Measurements from ENCODE around the gene HTR2B. TPM values are rescaled to one million over a fixed set of nuclear protein-coding genes. Genes with fewer than 3 reads are reported as not detected.

Gene HTR2B
- total and polyA plus RNA-seq, 10 donors, result 0.14 to 1.3 (median 0.51) TPM; not detected in 1

GRCh38 chr2:231160701-231161100 is 35.9 kb upstream of the HTR2B start:
- Histone ChIP-seq H3K9me3 (no peaks in the 10 kb centered on the region), H3K27me3 (replicated peaks in 1 of 7) (no peaks in the 10 kb centered on the region), H3K4me1 (peaks cover 0 to 22% (median 8%) of the 10 kb centered on the region in 6 donors), H3K4me3 (no peak overlapping the region), H3K27ac (peak overlapping the region in 3 of 8 donors; percentile 46 to 56 (median 52)), H3K36me3 (peaks cover 0 to 80% (median 14%) of the 10 kb centered on the region in 6 donors)
- WGBS, 5 donors, result 95 to 99% (median 97%) methylated on average over 5 of the region's 5 CpGs
- no peak for TF ChIP-seq POLR2A (IDR thresholded peaks at IDR 0.05)
- no peak for TF ChIP-seq POLR2AphosphoS5 (IDR thresholded peaks at IDR 0.05)
- TF ChIP-seq, protein P1, sequence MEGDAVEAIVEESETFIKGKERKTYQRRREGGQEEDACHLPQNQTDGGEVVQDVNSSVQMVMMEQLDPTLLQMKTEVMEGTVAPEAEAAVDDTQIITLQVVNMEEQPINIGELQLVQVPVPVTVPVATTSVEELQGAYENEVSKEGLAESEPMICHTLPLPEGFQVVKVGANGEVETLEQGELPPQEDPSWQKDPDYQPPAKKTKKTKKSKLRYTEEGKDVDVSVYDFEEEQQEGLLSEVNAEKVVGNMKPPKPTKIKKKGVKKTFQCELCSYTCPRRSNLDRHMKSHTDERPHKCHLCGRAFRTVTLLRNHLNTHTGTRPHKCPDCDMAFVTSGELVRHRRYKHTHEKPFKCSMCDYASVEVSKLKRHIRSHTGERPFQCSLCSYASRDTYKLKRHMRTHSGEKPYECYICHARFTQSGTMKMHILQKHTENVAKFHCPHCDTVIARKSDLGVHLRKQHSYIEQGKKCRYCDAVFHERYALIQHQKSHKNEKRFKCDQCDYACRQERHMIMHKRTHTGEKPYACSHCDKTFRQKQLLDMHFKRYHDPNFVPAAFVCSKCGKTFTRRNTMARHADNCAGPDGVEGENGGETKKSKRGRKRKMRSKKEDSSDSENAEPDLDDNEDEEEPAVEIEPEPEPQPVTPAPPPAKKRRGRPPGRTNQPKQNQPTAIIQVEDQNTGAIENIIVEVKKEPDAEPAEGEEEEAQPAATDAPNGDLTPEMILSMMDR (IDR thresholded peaks at IDR 0.05 in 8 of 11, conservative IDR thresholded peaks at IDR 0.05 in 3 of 11), result no peak
- DNase-seq, result no peak
- intact Hi-C loops (cut with DNase I; ENCODE audit: low total_unique reads), result no loop called here

GRCh38 chr2:231159306-231159705 is 34.5 kb upstream of the HTR2B start:
- TF ChIP-seq POLR2A (IDR thresholded peaks at IDR 0.05), result no peak
- Histone ChIP-seq H3K9me3 (no peaks in the 10 kb centered on the region), H3K27me3 (replicated peaks in 1 of 7) (no peaks in the 10 kb centered on the region), H3K27ac (peak overlapping the region in 1 of 8 donors; percentile 2), H3K36me3 (peaks cover 0 to 78% (median 16%) of the 10 kb centered on the region in 6 donors), H3K4me1 (peaks cover 0 to 22% (median 8%) of the 10 kb centered on the region in 6 donors), H3K4me3 (no peak overlapping the region)
- intact Hi-C loops (cut with DNase I; ENCODE audit: low total_unique reads), result no loop called here
- DNase-seq, result no peak

DNA sequence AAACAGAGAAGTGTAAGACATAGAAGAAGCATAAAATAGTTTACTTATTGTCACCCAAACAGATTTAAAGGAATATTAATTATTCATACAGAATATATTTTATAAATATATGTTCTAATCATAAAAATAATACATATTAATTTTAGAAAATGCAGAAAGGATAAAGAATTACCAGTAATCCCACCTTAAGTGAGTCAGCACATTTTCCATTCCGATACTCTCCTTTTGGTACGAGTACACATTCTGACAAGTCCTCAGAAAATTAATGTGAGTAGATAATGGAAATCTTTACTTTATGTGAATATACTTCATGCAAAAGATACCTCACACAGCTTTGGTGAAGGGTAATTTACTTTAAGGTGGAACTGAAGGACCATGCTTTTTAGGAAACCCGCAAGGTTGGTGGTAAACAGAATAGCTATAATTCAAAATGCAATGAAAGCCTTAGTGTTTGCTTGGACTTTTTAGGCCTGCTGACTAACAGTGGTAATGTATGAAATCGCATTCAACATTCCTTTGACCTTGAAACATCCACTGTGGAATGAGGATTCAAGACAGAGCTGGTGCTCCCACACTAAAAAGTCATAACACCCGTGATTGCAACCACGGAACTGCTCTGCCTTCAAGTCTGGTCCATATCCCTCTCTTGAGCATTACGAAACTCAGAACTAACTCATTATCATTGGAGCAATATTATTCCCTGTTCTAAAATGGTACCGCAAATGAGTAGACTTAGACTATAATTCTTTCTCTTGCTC is 28.1 kb upstream of the HTR2B start:
- intact Hi-C loops (cut with DNase I; ENCODE audit: low total_unique reads), result no loop called here
- no peak overlapping the region for H3K4me3 ChIP-seq
- no peak for DNase-seq
- no peaks in the 10 kb centered on the region for H3K4me1 ChIP-seq
- no peaks in the 10 kb centered on the region for H3K27me3 ChIP-seq (replicated peaks in 1 of 7)
- H3K27ac ChIP-seq, result no peak overlapping the region
- TF ChIP-seq POLR2AphosphoS5 (IDR thresholded peaks at IDR 0.05), result no peak
- TF ChIP-seq POLR2A (IDR thresholded peaks at IDR 0.05), result no peak
- TF ChIP-seq, protein P1 (IDR thresholded peaks at IDR 0.05 in 8 of 11, conservative IDR thresholded peaks at IDR 0.05 in 3 of 11), result no peak
- peaks cover 0 to 89% (median 39%) of the 10 kb centered on the region in 6 donors for H3K36me3 ChIP-seq
- H3K9me3 ChIP-seq, result no peaks in the 10 kb centered on the region
- 89 to 95% (median 95%) methylated on average over 8 of the region's 8 CpGs for WGBS, 5 donors

- intact Hi-C loops (cut with DNase I; ENCODE audit: low total_unique reads), result no loop called here
- 74 to 95% (median 86%) methylated on average over 2 of the region's 2 CpGs for WGBS, 5 donors
- DNase-seq, result no peak
Observed at GRCh38 chr2:231146665-231147064, 21.8 kb upstream of the HTR2B start.

More at GRCh38 chr2:231146665-231147064, 21.8 kb upstream of the HTR2B start:
- Histone ChIP-seq H3K36me3 (peaks cover 0 to 74% (median 26%) of the 10 kb centered on the region in 6 donors), H3K27me3 (replicated peaks in 1 of 7) (no peaks in the 10 kb centered on the region), H3K4me3 (no peak overlapping the region), H3K9me3 (no peaks in the 10 kb centered on the region), H3K4me1 (no peaks in the 10 kb centered on the region), H3K27ac (no peak overlapping the region)
- TF ChIP-seq POLR2AphosphoS5 (IDR thresholded peaks at IDR 0.05) (no peak), POLR2A (IDR thresholded peaks at IDR 0.05) (no peak)
- TF ChIP-seq, protein P1 (IDR thresholded peaks at IDR 0.05 in 8 of 11, conservative IDR thresholded peaks at IDR 0.05 in 3 of 11), result no peak

Data from spleen (tissue), 11 donors.